ENCODE data around the gene SDCCAG8. TPM values are rescaled to one million over a fixed set of nuclear protein-coding genes. Genes with fewer than 3 reads are reported as not detected.

SDCCAG8 gene
- total RNA-seq, 1 donor from 2014 or later = 24.5 TPM

DNA sequence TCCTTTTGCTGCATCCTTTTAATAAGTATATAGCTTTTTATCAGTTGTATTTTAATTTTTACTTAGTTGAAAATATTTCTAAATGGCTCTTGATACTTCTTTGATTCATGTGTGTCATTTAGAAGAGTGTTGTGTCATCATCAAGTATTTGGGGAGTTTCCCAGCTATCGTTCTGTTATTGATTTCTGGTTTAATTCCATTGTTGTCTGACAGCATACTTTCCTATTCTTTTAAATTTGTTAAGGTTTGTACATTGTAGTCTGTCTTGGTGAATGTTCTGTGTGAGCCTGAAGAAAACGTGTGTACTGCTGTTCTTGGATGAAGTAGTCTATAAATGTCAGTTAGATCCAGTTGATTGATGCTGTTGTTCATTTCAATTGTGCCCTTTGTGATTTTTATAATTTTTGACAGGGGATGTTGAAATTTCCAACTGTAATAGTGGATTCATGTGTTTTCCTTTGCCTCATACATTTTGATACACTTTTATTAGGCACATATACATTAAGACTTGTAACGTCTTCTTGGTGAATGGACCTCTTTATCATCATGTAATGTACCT is 24.8 kb downstream of the SDCCAG8 start:
- H3K4me3 Mint-ChIP-seq (ENCODE audit: unreplicated experiment) = no peak overlapping the region
- peaks cover 15% of the 10 kb centered on the region for H3K4me1 Mint-ChIP-seq (ENCODE audit: low read depth, unreplicated experiment)
- no peak overlapping the region for H3K9ac ChIP-seq (ENCODE audit: low read length)
- H3K9me3 Mint-ChIP-seq (ENCODE audit: unreplicated experiment) = peaks cover 4% of the 10 kb centered on the region
- H2AFZ ChIP-seq (ENCODE audit: low read depth, low read length) = no peak overlapping the region
- H3K9me3 ChIP-seq (ENCODE audit: insufficient read depth, low read depth, low read length) = no peaks in the 10 kb centered on the region
- H3K4me3 ChIP-seq (ENCODE audit: insufficient read depth, low read depth, low read length) = no peak overlapping the region
- no peak overlapping the region for H3K27ac Mint-ChIP-seq (ENCODE audit: unreplicated experiment)
- H3K4me2 ChIP-seq (ENCODE audit: low read length) = no peak overlapping the region
- DNase-seq (ENCODE audit: low read depth) (no peak), FAIRE-seq (no peak)
- peaks cover 11% of the 10 kb centered on the region for H3K36me3 ChIP-seq (ENCODE audit: insufficient read depth, low read length)
- peaks cover 6% of the 10 kb centered on the region for H3K4me1 ChIP-seq (ENCODE audit: insufficient read depth, low read length)
- TF ChIP-seq, protein P1, sequence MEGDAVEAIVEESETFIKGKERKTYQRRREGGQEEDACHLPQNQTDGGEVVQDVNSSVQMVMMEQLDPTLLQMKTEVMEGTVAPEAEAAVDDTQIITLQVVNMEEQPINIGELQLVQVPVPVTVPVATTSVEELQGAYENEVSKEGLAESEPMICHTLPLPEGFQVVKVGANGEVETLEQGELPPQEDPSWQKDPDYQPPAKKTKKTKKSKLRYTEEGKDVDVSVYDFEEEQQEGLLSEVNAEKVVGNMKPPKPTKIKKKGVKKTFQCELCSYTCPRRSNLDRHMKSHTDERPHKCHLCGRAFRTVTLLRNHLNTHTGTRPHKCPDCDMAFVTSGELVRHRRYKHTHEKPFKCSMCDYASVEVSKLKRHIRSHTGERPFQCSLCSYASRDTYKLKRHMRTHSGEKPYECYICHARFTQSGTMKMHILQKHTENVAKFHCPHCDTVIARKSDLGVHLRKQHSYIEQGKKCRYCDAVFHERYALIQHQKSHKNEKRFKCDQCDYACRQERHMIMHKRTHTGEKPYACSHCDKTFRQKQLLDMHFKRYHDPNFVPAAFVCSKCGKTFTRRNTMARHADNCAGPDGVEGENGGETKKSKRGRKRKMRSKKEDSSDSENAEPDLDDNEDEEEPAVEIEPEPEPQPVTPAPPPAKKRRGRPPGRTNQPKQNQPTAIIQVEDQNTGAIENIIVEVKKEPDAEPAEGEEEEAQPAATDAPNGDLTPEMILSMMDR (IDR thresholded peaks at IDR 0.05; ENCODE audit: insufficient read depth, low read depth, low read length) = no peak
- no peak for TF ChIP-seq EZH2 (IDR thresholded peaks at IDR 0.05; ENCODE audit: insufficient read depth, low read length)
- H3K27me3 Mint-ChIP-seq (ENCODE audit: low read depth, unreplicated experiment) = no peaks in the 10 kb centered on the region
- peaks cover 41% of the 10 kb centered on the region for H3K79me2 ChIP-seq (ENCODE audit: insufficient read depth, low read length)
- H3K27ac ChIP-seq (ENCODE audit: low read depth, low read length) = no peak overlapping the region
- no peaks in the 10 kb centered on the region for H4K20me1 ChIP-seq (ENCODE audit: insufficient read depth, low read length)
- H3K27me3 ChIP-seq (ENCODE audit: insufficient read depth, low read length) = no peaks in the 10 kb centered on the region
- H3K36me3 Mint-ChIP-seq (ENCODE audit: low read depth, unreplicated experiment) = peaks cover 10% of the 10 kb centered on the region

DNA sequence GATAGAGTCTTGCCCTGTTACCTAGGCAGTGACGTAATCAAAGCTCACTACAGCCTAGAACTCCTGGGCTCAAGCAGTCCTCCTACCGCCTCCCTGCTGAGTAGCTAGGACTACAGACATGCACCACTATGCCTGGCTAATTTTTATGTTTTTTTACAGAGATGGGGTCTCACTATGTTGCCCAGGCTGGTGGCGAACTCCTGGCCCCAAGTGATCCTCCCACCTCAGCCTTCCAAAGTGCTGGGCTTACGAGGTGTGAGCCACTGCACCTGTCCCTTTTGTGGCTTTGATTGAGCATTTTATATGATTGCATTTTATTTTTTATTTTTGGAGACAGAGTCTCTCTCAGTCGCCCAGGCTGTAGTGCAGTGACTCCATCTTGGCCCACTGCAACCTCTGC is 25.8 kb downstream of the SDCCAG8 start:
- peaks cover 41% of the 10 kb centered on the region for H3K79me2 ChIP-seq (ENCODE audit: insufficient read depth, low read length)

More for the DNA sequence above, 25.8 kb downstream of the SDCCAG8 start:
- Histone ChIP-seq H3K27ac (ENCODE audit: low read depth, low read length) (no peak overlapping the region), H2AFZ (ENCODE audit: low read depth, low read length) (no peak overlapping the region), H3K9ac (ENCODE audit: low read length) (no peak overlapping the region), H3K4me2 (ENCODE audit: low read length) (no peak overlapping the region), H4K20me1 (ENCODE audit: insufficient read depth, low read length) (no peaks in the 10 kb centered on the region), H3K36me3 (ENCODE audit: insufficient read depth, low read length) (peaks cover 8% of the 10 kb centered on the region), H3K27me3 (ENCODE audit: insufficient read depth, low read length) (no peaks in the 10 kb centered on the region), H3K4me1 (ENCODE audit: insufficient read depth, low read length) (peaks cover 13% of the 10 kb centered on the region), H3K4me3 (ENCODE audit: insufficient read depth, low read depth, low read length) (no peak overlapping the region), H3K9me3 (ENCODE audit: insufficient read depth, low read depth, low read length) (no peaks in the 10 kb centered on the region)
- DNase-seq (ENCODE audit: low read depth) (no peak), FAIRE-seq (no peak)
- Mint-ChIP-seq H3K27me3 (ENCODE audit: low read depth, unreplicated experiment) (no peaks in the 10 kb centered on the region), H3K4me3 (ENCODE audit: unreplicated experiment) (no peak overlapping the region), H3K27ac (ENCODE audit: unreplicated experiment) (no peak overlapping the region), H3K9me3 (ENCODE audit: unreplicated experiment) (peaks cover 2% of the 10 kb centered on the region), H3K36me3 (ENCODE audit: low read depth, unreplicated experiment) (peaks cover 10% of the 10 kb centered on the region), H3K4me1 (ENCODE audit: low read depth, unreplicated experiment) (peaks cover 24% of the 10 kb centered on the region)
- TF ChIP-seq EZH2 (IDR thresholded peaks at IDR 0.05; ENCODE audit: insufficient read depth, low read length) = no peak
- TF ChIP-seq, protein P1 (IDR thresholded peaks at IDR 0.05; ENCODE audit: insufficient read depth, low read depth, low read length) = no peak

Measured in astrocyte (in vitro differentiated cells and primary cell).